GM12875 (cell line): ENCODE results near the gene SRGN.

Source experiments
- H3K4me3 ChIP-seq: one replicate; pipeline ENCODE4 v1.5.1; 2011; ENCODE audit warnings: low read depth, low read length, control low read depth
- CTCF ChIP-seq: IDR thresholded peaks from 2 replicates; pipeline ENCODE4 v1.5.1; 2011; ENCODE audit warnings: low read depth, mild to moderate bottlenecking, control low read depth, inconsistent platforms, low read length, moderate library complexity, borderline replicate concordance; ENCODE audit not compliant: insufficient read depth

SRGN gene

GRCh38 chr10:69070951-69071350 lies 17.0 kb upstream of the SRGN start:
- no peak for TF ChIP-seq CTCF

GRCh38 chr10:69071610-69072009 lies 16.3 kb upstream of the SRGN start:
- no peak overlapping the region for H3K4me3 ChIP-seq
- no peak for TF ChIP-seq CTCF

More at GRCh38 chr10:69070951-69071350, 17.0 kb upstream of the SRGN start:
- H3K4me3 ChIP-seq, result no peak overlapping the region

- TF ChIP-seq CTCF, result no peak
- H3K4me3 ChIP-seq, result no peak overlapping the region
Measured at GRCh38 chr10:69073026-69073425, 14.9 kb upstream of the SRGN start.

- TF ChIP-seq CTCF, result no peak
- H3K4me3 ChIP-seq, result no peak overlapping the region
Measured at GRCh38 chr10:69073736-69074364, 14.1 kb upstream of the SRGN start.

GRCh38 chr10:69074532-69074931 lies 13.4 kb upstream of the SRGN start:
- H3K4me3 ChIP-seq, result no peak overlapping the region
- TF ChIP-seq CTCF, result no peak

- TF ChIP-seq CTCF, result no peak
- H3K4me3 ChIP-seq, result no peak overlapping the region
Measured at GRCh38 chr10:69075431-69075830, 12.5 kb upstream of the SRGN start.

GRCh38 chr10:69078311-69078710 lies 9.6 kb upstream of the SRGN start:
- H3K4me3 ChIP-seq, result no peak overlapping the region
- no peak for TF ChIP-seq CTCF
